Transverse colon (tissue), 4 donors: Measurements from ENCODE around the gene ANAPC5. TPM values are rescaled to one million over a fixed set of nuclear protein-coding genes. Genes with fewer than 3 reads are reported as not detected.

Experiments
- DNase-seq: peaks from one replicate; pipeline ENCODE4 v3.0.0-alpha.2; 2019
- H3K27ac ChIP-seq, 4 donors: fragments of 200-600 bp; sonication (generic); 2 replicates each; pipeline ENCODE4 v1.5.1; 2016 to 2018; ENCODE audit warnings: inconsistent platforms in 4 of 4
- H3K27me3 ChIP-seq: fragments of 200-600 bp; sonication (generic); 2 replicates; pipeline ENCODE4 v1.5.1; 2017; ENCODE audit warnings: inconsistent platforms
- H3K36me3 ChIP-seq, 4 donors: fragments of 200-600 bp; sonication (generic); 2 replicates each; pipeline ENCODE4 v1.5.1; 2017 to 2019; ENCODE audit warnings: inconsistent platforms in 4 of 4
- H3K4me1 ChIP-seq, 4 donors: fragments of 200-600 bp; sonication (generic); 2 replicates each; pipeline ENCODE4 v1.5.1; 2017 to 2020; ENCODE audit warnings: inconsistent platforms in 4 of 4
- H3K4me3 ChIP-seq, 4 donors: fragments of 200-600 bp; sonication (generic); 1 replicate in 1 of 4; 2 replicates in 3 of 4; pipeline versions ENCODE4 v1.5.1 to v1.6.1; 2017 to 2019; ENCODE audit warnings: inconsistent platforms in 4 of 4
- H3K9me3 ChIP-seq, 2 donors: fragments of 200-600 bp; sonication (generic); 2 replicates each; pipeline ENCODE4 v1.5.1; 2017 to 2019; ENCODE audit warnings: inconsistent platforms in 2 of 2
- EP300 ChIP-seq: sonication (generic); formaldehyde crosslinking; IDR thresholded peaks from one replicate; pipeline ENCODE4 v1.6.1; 2017; ENCODE audit warnings: antibody characterized with exemption, low read depth
- POLR2A ChIP-seq: fragments of 450-650 bp; IDR thresholded peaks from one replicate; pipeline ENCODE4 v1.6.1; 2016; ENCODE audit warnings: antibody characterized with exemption, mild to moderate bottlenecking, moderate library complexity
- POLR2AphosphoS5 ChIP-seq, 3 donors: sonication (generic); formaldehyde crosslinking; IDR thresholded peaks; one replicate each; pipeline ENCODE4 v1.6.1; 2016; ENCODE audit warnings: antibody characterized with exemption in 3 of 3
- WGBS, 2 donors: methylation state at CpG; one replicate each; pipeline ENCODE4 v1.1.5; 2018; ENCODE audit warnings: low coverage in 1 of 2; 5-methylcytosine and 5-hydroxymethylcytosine counted together
- in situ Hi-C, 4 donors: fragments of 200-750 bp; cut with MboI; loops; one replicate each; pipeline versions ENCODE4 v1.15.0 to v1.15.1; 2017; ENCODE audit warnings: low sequenced_read_pairs in 3 of 4, low pct_ligation_motif_present in 1 of 4, low pct_unique_long_range_greater_than_20kb in 1 of 4
- intact Hi-C: fragments of 100-400 bp; cut with DNase I; formaldehyde crosslinking; loops from one replicate; pipeline ENCODE4 v1.15.1; 2023; ENCODE audit warnings: low total_unique reads
- total RNA-seq, 4 donors: library from RNA; depleted of rRNA; stranded (reverse); fragments of >200 nt; gene quantifications; one replicate each; pipeline ENCODE4 v1.1.0, GENCODE V29; 2016
- TF ChIP-seq, protein P1 (sequence below), 5 experiments: fragments of 200-600 bp in 3 of 5; fragments of 450-650 bp in 2 of 5; sonication (generic) in 3 of 5; IDR thresholded peaks; 1 replicate in 2 of 5; 2 replicates in 3 of 5; pipeline ENCODE4 v1.5.1; 2016 to 2017; ENCODE audit warnings: antibody characterized with exemption in 5 of 5, inconsistent platforms in 3 of 5, mild to moderate bottlenecking in 2 of 5, moderate library complexity in 1 of 5

ANAPC5 gene
- total RNA-seq, 4 donors from 2014 or later = 101 to 184 (median 129) TPM

DNA sequence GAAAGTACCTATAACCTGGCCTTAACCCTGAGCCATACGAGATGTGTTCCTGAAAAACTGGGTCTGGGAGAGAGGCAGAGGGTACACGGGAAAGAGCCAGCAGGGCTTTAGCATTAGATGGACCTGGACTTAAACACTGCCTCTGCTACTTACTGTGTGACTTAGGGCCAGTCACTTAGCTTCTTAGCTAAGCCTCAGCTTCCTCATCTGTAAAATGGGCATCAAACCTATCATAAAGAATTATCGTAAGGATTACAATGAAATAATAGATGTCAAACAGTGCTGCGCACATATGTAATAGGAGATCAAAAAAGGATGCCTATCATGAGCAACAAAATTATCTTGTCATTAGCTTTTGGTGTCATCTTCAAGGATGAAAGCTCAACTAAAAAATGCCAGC is 23.6 kb downstream of the ANAPC5 start:
- H3K4me1 ChIP-seq = no peaks in the 10 kb centered on the region
- no peaks in the 10 kb centered on the region for H3K9me3 ChIP-seq
- WGBS, 2 donors = 96 to 100% methylated on average over 3 to 4 of the region's 4 CpGs
- no peak for DNase-seq
- H3K27ac ChIP-seq = no peak overlapping the region
- no peak for TF ChIP-seq POLR2A
- TF ChIP-seq EP300 = no peak
- no peak for TF ChIP-seq POLR2AphosphoS5 (IDR thresholded peaks at IDR 0.05)
- TF ChIP-seq, protein P1, sequence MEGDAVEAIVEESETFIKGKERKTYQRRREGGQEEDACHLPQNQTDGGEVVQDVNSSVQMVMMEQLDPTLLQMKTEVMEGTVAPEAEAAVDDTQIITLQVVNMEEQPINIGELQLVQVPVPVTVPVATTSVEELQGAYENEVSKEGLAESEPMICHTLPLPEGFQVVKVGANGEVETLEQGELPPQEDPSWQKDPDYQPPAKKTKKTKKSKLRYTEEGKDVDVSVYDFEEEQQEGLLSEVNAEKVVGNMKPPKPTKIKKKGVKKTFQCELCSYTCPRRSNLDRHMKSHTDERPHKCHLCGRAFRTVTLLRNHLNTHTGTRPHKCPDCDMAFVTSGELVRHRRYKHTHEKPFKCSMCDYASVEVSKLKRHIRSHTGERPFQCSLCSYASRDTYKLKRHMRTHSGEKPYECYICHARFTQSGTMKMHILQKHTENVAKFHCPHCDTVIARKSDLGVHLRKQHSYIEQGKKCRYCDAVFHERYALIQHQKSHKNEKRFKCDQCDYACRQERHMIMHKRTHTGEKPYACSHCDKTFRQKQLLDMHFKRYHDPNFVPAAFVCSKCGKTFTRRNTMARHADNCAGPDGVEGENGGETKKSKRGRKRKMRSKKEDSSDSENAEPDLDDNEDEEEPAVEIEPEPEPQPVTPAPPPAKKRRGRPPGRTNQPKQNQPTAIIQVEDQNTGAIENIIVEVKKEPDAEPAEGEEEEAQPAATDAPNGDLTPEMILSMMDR (IDR thresholded peaks at IDR 0.05) = no peak
- in situ Hi-C loops (loop anchor here in 1 of 4 donors (25.0 kb wide), 1 partner anchor 109 kb away; no protein-coding TSS in a partner anchor), intact Hi-C loops (no loop called here)
- H3K36me3 ChIP-seq = peaks cover 0 to 75% (median 36%) of the 10 kb centered on the region in 4 donors
- H3K27me3 ChIP-seq = no peaks in the 10 kb centered on the region
- no peak overlapping the region for H3K4me3 ChIP-seq

DNA sequence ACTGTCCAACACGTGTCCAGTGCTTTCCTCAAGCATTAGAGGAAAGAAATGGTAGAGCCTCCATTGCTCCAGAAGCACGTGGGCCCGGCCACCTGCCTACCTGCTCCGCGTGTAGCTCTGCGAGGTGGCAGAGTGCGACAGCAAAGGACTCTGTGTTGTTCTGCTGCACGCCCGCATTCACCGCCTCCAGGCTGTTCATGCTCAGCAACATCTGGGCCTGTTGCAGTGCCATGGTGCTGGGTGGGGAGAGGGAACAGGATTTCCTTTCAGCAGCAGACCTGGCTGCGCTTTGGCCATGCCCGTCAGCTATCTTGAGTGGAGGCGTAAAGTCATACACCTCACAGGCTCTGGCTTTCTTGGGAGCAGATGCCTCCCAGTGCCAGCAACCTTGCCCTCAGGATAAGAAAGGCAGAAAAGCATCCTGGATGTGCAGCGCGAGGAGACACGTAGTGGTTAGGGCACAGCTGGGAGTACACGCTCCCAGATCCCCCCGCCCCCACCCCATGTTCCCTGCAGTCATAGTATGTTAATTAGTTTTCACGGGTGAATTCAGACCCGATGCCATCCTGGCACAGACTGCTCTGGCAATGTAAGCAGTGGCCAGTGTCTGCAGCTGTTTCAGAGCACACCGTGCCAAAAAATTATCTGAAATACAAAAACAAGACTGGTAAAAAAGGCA is 25.1 kb downstream of the ANAPC5 start:
- TF ChIP-seq, protein P1 (IDR thresholded peaks at IDR 0.05) = no peak
- no peak for TF ChIP-seq EP300
- TF ChIP-seq POLR2AphosphoS5 (IDR thresholded peaks at IDR 0.05) = no peak
- TF ChIP-seq POLR2A = no peak
- in situ Hi-C loops = loop anchor here in 1 of 4 donors (25.0 kb wide), 1 partner anchor 110 kb away; no protein-coding TSS in a partner anchor
- DNase-seq = no peak
- no peak overlapping the region for H3K4me3 ChIP-seq
- 80 to 89% methylated on average over 1 to 15 of the region's 21 CpGs for WGBS, 2 donors
- no peak overlapping the region for H3K27ac ChIP-seq
- intact Hi-C loops = no loop called here
- no peaks in the 10 kb centered on the region for H3K27me3 ChIP-seq
- H3K9me3 ChIP-seq = no peaks in the 10 kb centered on the region
- H3K4me1 ChIP-seq = no peaks in the 10 kb centered on the region
- H3K36me3 ChIP-seq = peaks cover 0 to 77% (median 31%) of the 10 kb centered on the region in 4 donors

DNA sequence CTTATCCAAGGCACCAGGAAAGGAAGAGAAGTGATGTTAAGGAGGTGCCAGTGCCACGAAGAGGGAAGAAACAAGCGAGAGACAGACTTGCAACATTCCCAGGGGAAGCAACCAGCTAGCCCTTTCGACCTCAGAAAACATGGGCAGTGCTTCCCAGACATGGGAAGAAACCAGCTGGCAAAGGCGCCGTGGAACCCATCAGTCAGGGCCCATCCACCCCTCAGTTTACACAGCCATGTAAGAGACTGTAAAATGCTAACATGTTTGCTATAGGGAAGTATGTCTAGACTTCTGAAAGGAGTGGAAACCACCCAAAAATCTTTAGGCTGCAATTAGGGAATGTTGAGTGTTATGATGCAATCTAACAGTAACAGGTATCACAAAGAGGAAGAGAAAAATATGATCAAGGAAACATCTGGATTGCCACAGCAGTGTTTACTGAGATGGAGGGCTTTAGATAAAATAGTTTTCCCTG is 26.3 kb downstream of the ANAPC5 start:
- WGBS, 2 donors = 72% methylated on average over 5 of the region's 5 CpGs; no CpG with 5 or more reads in 1 of the 2 donors
- peaks cover 0 to 76% (median 26%) of the 10 kb centered on the region in 4 donors for H3K36me3 ChIP-seq
- TF ChIP-seq EP300 (no peak), POLR2A (no peak), POLR2AphosphoS5 (IDR thresholded peaks at IDR 0.05) (no peak)
- TF ChIP-seq, protein P1 (IDR thresholded peaks at IDR 0.05) = no peak
- no peaks in the 10 kb centered on the region for H3K9me3 ChIP-seq
- no peaks in the 10 kb centered on the region for H3K4me1 ChIP-seq
- no peak overlapping the region for H3K27ac ChIP-seq
- intact Hi-C loops = no loop called here
- H3K27me3 ChIP-seq = no peaks in the 10 kb centered on the region
- no peak overlapping the region for H3K4me3 ChIP-seq
- in situ Hi-C loops = loop anchor here in 1 of 4 donors (25.0 kb wide), 1 partner anchor 111 kb away; no protein-coding TSS in a partner anchor
- DNase-seq = no peak

DNA sequence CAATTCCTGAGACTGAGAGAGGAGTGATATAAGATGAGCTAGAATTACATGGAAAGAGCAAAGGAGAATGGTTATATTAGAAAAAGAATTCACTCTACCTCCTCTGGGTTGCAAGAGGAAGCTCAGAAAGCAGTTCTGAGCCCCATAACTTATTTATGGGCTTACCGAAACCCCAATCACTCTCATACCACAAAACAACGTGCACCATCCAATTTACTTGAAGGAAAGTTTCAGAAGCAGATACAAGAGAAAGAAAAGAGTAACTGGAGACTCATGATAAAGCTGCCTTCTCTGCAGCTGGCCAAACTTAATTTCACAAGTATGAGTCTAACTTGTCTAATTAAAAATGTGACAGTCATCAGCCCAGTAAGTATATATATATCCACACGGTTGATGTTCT is 28.3 kb downstream of the ANAPC5 start:
- 78 to 81% methylated on average over 3 of the region's 3 CpGs for WGBS, 2 donors

More for the DNA sequence above, 28.3 kb downstream of the ANAPC5 start:
- in situ Hi-C loops = no loop called here
- Histone ChIP-seq H3K36me3 (peaks cover 0 to 64% (median 24%) of the 10 kb centered on the region in 4 donors), H3K27ac (no peak overlapping the region), H3K9me3 (no peaks in the 10 kb centered on the region), H3K4me1 (no peaks in the 10 kb centered on the region), H3K4me3 (no peak overlapping the region), H3K27me3 (no peaks in the 10 kb centered on the region)
- DNase-seq = no peak
- TF ChIP-seq EP300 = no peak
- TF ChIP-seq, protein P1 (IDR thresholded peaks at IDR 0.05) = no peak
- TF ChIP-seq POLR2AphosphoS5 (IDR thresholded peaks at IDR 0.05) = no peak
- TF ChIP-seq POLR2A = no peak
- intact Hi-C loops = no loop called here
